Tibial nerve (tissue), 4 donors: ENCODE data around the gene SLC48A1. TPM values are rescaled to one million over a fixed set of nuclear protein-coding genes. Genes with fewer than 3 reads are reported as not detected.

Source experiments
- DNase-seq, 2 donors: peaks; one replicate each; pipeline ENCODE4 v3.0.0-alpha.2; 2019; ENCODE audit warnings: low spot score in 2 of 2
- H3K27ac ChIP-seq, 4 donors: fragments of 200-600 bp; sonication (generic) in 3 of 4; one replicate each; pipeline ENCODE4 v1.5.1; 2017 to 2019; ENCODE audit warnings: mild to moderate bottlenecking in 1 of 4
- H3K27me3 ChIP-seq, 2 donors: fragments of 200-600 bp; sonication (generic) in 1 of 2; one replicate each; pipeline versions ENCODE4 v1.5.1 to v1.6.0; 2017 to 2019
- H3K36me3 ChIP-seq, 3 donors: fragments of 200-600 bp; sonication (generic); one replicate each; pipeline ENCODE4 v1.5.1; 2018 to 2019
- H3K4me1 ChIP-seq, 4 donors: fragments of 200-600 bp; sonication (generic) in 3 of 4; one replicate each; pipeline ENCODE4 v1.5.1; 2017 to 2019
- H3K4me3 ChIP-seq, 4 donors: fragments of 200-600 bp; sonication (generic) in 3 of 4; one replicate each; pipeline ENCODE4 v1.5.1; 2017 to 2019; ENCODE audit warnings: mild to moderate bottlenecking in 1 of 4, moderate library complexity in 1 of 4
- H3K9me3 ChIP-seq, 4 donors: fragments of 200-600 bp; sonication (generic) in 3 of 4; one replicate each; pipeline ENCODE4 v1.5.1; 2017 to 2019
- EP300 ChIP-seq, 2 donors: sonication (generic); formaldehyde crosslinking; IDR thresholded peaks; one replicate each; pipeline ENCODE4 v1.6.1; 2017; ENCODE audit warnings: antibody characterized with exemption in 2 of 2, mild to moderate bottlenecking in 1 of 2
- POLR2A ChIP-seq, 2 donors: fragments of 450-650 bp; IDR thresholded peaks; one replicate each; pipeline ENCODE4 v1.6.1; 2017; ENCODE audit warnings: antibody characterized with exemption in 2 of 2, mild to moderate bottlenecking in 2 of 2, moderate library complexity in 2 of 2
- WGBS, 2 donors: methylation state at CpG; one replicate each; pipeline ENCODE4 v1.1.5; 2018; 5-methylcytosine and 5-hydroxymethylcytosine counted together
- total RNA-seq, 4 donors: library from RNA; depleted of rRNA; stranded (reverse); fragments of >200 nt; gene quantifications; one replicate each; pipeline ENCODE4 v1.1.0, GENCODE V29; 2016
- TF ChIP-seq, protein P1 (sequence below), 5 experiments: fragments of 200-600 bp in 3 of 5; fragments of 450-650 bp in 2 of 5; sonication (generic) in 3 of 5; IDR thresholded peaks; one replicate each; pipeline ENCODE4 v1.5.1; 2016 to 2019; ENCODE audit warnings: antibody characterized with exemption in 5 of 5, mild to moderate bottlenecking in 3 of 5, moderate library complexity in 2 of 5

Gene SLC48A1
- total RNA-seq, 4 donors from 2014 or later: 24.6 to 37.9 (median 33.8) TPM

DNA sequence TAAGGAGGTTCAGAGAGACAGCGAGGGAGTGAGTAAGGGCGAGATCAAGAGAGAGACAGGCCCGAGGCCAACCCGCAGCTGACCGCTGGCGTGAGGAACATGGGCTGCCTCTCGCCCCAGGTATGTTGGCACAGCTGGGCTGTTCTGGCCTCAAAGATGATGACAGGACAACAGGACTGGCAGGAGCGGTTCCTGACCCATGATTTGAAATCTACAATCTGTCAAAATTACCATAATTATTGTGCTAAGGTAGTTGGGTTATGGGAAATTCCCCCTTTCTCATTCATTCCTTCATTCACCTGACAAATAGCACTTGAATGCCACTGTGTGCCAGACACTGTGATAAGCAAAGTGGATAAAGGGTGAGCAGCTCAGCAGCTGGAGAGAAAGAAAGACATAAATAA lies 42.7 kb upstream of the SLC48A1 start:
- H3K4me3 ChIP-seq: no peak overlapping the region
- H3K36me3 ChIP-seq: no peaks in the 10 kb centered on the region
- H3K9me3 ChIP-seq: no peaks in the 10 kb centered on the region
- no peaks in the 10 kb centered on the region for H3K27me3 ChIP-seq
- TF ChIP-seq POLR2A (IDR thresholded peaks at IDR 0.05): no peak
- TF ChIP-seq, protein P1, sequence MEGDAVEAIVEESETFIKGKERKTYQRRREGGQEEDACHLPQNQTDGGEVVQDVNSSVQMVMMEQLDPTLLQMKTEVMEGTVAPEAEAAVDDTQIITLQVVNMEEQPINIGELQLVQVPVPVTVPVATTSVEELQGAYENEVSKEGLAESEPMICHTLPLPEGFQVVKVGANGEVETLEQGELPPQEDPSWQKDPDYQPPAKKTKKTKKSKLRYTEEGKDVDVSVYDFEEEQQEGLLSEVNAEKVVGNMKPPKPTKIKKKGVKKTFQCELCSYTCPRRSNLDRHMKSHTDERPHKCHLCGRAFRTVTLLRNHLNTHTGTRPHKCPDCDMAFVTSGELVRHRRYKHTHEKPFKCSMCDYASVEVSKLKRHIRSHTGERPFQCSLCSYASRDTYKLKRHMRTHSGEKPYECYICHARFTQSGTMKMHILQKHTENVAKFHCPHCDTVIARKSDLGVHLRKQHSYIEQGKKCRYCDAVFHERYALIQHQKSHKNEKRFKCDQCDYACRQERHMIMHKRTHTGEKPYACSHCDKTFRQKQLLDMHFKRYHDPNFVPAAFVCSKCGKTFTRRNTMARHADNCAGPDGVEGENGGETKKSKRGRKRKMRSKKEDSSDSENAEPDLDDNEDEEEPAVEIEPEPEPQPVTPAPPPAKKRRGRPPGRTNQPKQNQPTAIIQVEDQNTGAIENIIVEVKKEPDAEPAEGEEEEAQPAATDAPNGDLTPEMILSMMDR (IDR thresholded peaks at IDR 0.05): no peak
- no peak for TF ChIP-seq EP300 (IDR thresholded peaks at IDR 0.05)
- 69 to 92% methylated on average over 8 of the region's 8 CpGs for WGBS, 2 donors
- DNase-seq: no peak
- peaks cover 0 to 54% (median 11%) of the 10 kb centered on the region in 4 donors for H3K4me1 ChIP-seq
- peak overlapping the region in 1 of 4 donors; percentile 11 for H3K27ac ChIP-seq

DNA sequence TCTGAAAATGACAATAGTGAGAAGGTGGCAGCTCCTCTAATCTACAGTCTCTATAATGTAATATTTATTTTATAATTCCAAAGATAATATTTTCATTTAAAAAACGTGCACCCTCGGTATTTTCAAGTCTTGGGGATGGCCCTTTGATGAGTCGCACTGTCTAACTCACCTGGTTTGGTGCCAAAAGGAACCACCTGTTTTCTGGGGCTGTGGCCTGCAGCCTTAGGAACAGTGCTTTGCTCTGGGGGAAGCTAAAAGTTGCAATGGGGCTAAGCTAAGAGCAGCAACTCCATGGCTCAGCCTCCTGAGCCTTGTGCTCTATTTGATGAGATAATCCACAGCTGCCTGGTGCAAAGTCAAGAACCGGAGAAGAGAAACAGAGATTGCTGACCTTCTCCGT lies 41.3 kb upstream of the SLC48A1 start:
- WGBS, 2 donors: 62 to 66% methylated on average over 5 of the region's 5 CpGs
- H3K9me3 ChIP-seq: no peaks in the 10 kb centered on the region
- no peak overlapping the region for H3K4me3 ChIP-seq
- no peaks in the 10 kb centered on the region for H3K36me3 ChIP-seq
- H3K4me1 ChIP-seq: peaks cover 6 to 61% (median 25%) of the 10 kb centered on the region in 4 donors
- no peak for TF ChIP-seq EP300 (IDR thresholded peaks at IDR 0.05)
- TF ChIP-seq, protein P1 (IDR thresholded peaks at IDR 0.05): no peak
- no peaks in the 10 kb centered on the region for H3K27me3 ChIP-seq
- no peak for DNase-seq
- H3K27ac ChIP-seq: no peak overlapping the region

DNA sequence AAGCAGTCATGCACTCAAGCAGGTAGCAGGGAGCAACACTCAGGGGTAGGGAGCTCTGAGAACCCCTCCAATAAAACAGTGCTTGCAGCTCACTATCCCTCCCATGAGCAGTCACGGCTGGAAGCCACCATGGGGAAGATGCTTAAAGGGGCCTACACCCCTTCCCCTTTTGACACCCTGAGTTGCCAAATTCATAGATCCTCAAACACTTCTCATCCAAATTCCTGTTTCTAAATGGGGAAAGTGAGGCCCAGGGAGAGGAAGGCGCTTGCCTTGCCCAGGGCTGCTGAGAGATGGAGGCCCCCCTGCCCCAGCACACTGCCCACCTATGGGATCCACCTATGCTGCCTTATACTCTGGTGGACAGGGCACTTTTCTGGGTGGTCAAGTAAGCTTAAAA lies 40.5 kb upstream of the SLC48A1 start:
- no peak for DNase-seq
- Histone ChIP-seq H3K36me3 (no peaks in the 10 kb centered on the region), H3K4me3 (no peak overlapping the region), H3K27me3 (no peaks in the 10 kb centered on the region), H3K27ac (no peak overlapping the region), H3K9me3 (no peaks in the 10 kb centered on the region), H3K4me1 (peaks cover 6 to 69% (median 32%) of the 10 kb centered on the region in 4 donors)
- 67 to 76% methylated on average over 2 of the region's 2 CpGs for WGBS, 2 donors
- TF ChIP-seq POLR2A (IDR thresholded peaks at IDR 0.05): no peak
- TF ChIP-seq, protein P1 (IDR thresholded peaks at IDR 0.05): no peak
- no peak for TF ChIP-seq EP300 (IDR thresholded peaks at IDR 0.05)

DNA sequence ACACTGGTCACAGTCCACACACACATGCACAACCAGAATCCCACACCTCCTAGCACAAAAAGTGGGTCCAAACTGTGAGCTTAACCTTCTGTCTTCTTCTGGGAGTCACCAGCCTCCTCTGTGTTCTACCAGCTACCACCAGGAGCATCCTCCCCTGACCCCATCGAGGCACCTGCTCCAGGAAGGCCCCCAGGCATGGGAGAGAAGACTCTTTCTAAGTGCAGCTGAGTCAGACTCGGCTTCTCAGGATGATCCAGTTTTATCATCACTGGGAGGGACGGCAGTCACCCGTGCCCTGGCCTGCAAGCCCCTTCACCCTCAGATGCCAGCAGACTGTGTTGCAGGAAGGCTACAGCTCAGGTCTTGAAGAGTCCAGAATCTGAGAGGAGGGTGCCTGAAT lies 39.9 kb upstream of the SLC48A1 start:
- H3K4me3 ChIP-seq: no peak overlapping the region
- TF ChIP-seq POLR2A (IDR thresholded peaks at IDR 0.05): no peak
- TF ChIP-seq, protein P1 (IDR thresholded peaks at IDR 0.05): no peak
- no peaks in the 10 kb centered on the region for H3K36me3 ChIP-seq
- H3K27me3 ChIP-seq: no peaks in the 10 kb centered on the region
- no peaks in the 10 kb centered on the region for H3K9me3 ChIP-seq
- peaks cover 11 to 75% (median 38%) of the 10 kb centered on the region in 4 donors for H3K4me1 ChIP-seq
- WGBS, 2 donors: 90 to 92% methylated on average over 4 of the region's 4 CpGs
- DNase-seq: no peak
- no peak overlapping the region for H3K27ac ChIP-seq

DNA sequence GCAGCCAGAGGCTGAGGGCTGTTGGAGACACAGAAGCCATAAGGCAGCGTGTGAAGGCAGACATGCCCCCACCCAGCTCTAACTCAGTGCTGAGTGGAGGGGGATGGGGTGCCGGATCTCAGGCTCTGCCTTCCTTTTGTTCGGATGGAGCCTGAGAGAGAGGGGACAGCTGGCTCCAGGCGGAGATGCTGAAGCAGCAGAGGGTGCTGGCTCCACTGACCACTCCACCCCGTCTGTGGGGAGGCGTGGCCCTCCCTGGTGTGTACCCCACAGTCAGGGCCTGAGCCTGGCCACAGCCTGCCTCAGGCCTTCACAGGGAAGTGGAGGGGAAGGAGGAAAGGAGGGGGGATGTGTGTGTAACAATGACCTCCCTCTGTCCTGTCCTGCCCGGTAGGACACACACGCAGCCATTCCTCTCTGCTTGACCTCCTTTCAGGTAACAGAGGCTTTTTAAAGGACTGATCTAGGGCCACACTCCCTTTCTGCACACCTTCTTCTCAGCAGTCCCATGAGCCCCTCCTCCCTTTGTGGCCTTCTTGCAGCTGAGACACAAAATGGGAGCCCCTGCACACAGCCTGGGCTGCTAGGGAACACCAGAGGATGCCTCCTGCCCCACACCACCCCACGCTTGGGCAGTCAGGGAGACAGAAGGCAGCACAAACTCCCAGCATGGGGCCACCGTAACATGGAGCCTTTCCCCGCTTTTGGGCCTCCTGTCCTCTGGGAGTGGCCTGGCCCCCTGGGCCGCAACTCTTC lies 38.1 kb upstream of the SLC48A1 start:
- no peaks in the 10 kb centered on the region for H3K9me3 ChIP-seq
- H3K27ac ChIP-seq: peak overlapping the region in 3 of 4 donors; percentile 72 to 90 (median 86)
- no peak overlapping the region for H3K4me3 ChIP-seq
- peaks cover 11 to 79% (median 42%) of the 10 kb centered on the region in 4 donors for H3K4me1 ChIP-seq
- no peak for DNase-seq
- H3K27me3 ChIP-seq: no peaks in the 10 kb centered on the region
- no peaks in the 10 kb centered on the region for H3K36me3 ChIP-seq
- WGBS, 2 donors: 65 to 72% methylated on average over 8 to 12 of the region's 12 CpGs
- TF ChIP-seq, protein P1 (IDR thresholded peaks at IDR 0.05): no peak
- no peak for TF ChIP-seq EP300 (IDR thresholded peaks at IDR 0.05)
- no peak for TF ChIP-seq POLR2A (IDR thresholded peaks at IDR 0.05)
